ENCODE results near the gene SLC23A2. TPM values are rescaled to one million over a fixed set of nuclear protein-coding genes. Genes with fewer than 3 reads are reported as not detected.

The SLC23A2 gene
- polyA plus RNA-seq, 1 donor from 2014 or later, result 38.3 TPM

DNA sequence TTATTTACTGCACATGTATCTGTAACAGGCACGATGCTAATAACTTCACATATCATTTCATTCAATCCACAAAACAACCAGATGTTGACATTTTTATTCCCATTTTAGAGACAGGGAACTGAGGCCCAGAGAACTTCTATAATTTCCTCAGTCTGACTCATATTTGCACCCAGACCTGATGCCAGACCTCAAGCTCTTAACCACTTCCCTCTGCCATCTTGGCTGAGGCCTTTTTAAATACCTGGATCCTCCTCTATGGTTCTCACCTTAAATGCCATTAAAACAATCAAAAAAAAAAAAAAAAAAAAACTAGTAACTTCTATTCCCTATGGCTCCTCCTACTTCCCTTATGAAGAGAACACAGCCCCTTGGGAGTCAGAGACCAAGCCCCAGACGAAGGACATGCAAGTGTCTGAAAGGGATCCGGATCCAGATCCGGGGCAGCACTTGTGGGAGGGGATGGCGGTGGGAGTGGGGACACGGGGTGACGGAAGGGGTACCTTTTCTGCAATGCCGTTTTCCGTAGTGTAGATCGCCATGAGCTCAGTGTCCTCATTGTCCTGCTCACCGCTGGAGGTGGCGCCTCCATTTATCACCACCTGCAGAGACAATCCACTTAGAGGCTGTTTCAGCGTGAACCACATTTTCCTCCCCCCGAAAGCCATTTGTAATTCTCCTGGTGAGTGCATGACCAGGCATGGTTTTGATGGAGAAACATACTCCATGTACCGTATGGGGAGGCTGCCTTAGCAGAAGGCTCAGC lies 88.7 kb downstream of the SLC23A2 start:
- Histone ChIP-seq H3K9ac (ENCODE audit: low read length) (no peak overlapping the region), H3F3A (ENCODE audit: insufficient read depth, low read length, poor library complexity, severe bottlenecking) (no peaks in the 10 kb centered on the region), H3K4me3 (ENCODE audit: low read length) (no peak overlapping the region), H3K36me3 (ENCODE audit: insufficient read depth, low read length) (no peaks in the 10 kb centered on the region), H3K4me2 (ENCODE audit: low read length) (no peak overlapping the region), H3K9me3 (ENCODE audit: low read length) (no peaks in the 10 kb centered on the region), H3K79me2 (replicated peaks; ENCODE audit: insufficient read depth, low read length) (no peaks in the 10 kb centered on the region), H3K9me2 (ENCODE audit: insufficient read depth, low read length) (no peaks in the 10 kb centered on the region), H3K27me3 (ENCODE audit: insufficient read depth, low read depth, low read length) (no peaks in the 10 kb centered on the region), H4K20me1 (ENCODE audit: insufficient read depth) (no peaks in the 10 kb centered on the region), H3K27ac (ENCODE audit: low read length) (no peak overlapping the region), H2AFZ (ENCODE audit: low read depth, low read length) (no peak overlapping the region)
- TF ChIP-seq, protein P1, sequence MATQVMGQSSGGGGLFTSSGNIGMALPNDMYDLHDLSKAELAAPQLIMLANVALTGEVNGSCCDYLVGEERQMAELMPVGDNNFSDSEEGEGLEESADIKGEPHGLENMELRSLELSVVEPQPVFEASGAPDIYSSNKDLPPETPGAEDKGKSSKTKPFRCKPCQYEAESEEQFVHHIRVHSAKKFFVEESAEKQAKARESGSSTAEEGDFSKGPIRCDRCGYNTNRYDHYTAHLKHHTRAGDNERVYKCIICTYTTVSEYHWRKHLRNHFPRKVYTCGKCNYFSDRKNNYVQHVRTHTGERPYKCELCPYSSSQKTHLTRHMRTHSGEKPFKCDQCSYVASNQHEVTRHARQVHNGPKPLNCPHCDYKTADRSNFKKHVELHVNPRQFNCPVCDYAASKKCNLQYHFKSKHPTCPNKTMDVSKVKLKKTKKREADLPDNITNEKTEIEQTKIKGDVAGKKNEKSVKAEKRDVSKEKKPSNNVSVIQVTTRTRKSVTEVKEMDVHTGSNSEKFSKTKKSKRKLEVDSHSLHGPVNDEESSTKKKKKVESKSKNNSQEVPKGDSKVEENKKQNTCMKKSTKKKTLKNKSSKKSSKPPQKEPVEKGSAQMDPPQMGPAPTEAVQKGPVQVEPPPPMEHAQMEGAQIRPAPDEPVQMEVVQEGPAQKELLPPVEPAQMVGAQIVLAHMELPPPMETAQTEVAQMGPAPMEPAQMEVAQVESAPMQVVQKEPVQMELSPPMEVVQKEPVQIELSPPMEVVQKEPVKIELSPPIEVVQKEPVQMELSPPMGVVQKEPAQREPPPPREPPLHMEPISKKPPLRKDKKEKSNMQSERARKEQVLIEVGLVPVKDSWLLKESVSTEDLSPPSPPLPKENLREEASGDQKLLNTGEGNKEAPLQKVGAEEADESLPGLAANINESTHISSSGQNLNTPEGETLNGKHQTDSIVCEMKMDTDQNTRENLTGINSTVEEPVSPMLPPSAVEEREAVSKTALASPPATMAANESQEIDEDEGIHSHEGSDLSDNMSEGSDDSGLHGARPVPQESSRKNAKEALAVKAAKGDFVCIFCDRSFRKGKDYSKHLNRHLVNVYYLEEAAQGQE (IDR thresholded peaks at IDR 0.05; ENCODE audit: borderline replicate concordance), result no peak
- TF ChIP-seq MXI1 (conservative IDR thresholded peaks at IDR 0.05; ENCODE audit: poor library complexity, severe bottlenecking) (no peak), POLR2AphosphoS5 (IDR thresholded peaks at IDR 0.05) (no peak), EZH2 (IDR thresholded peaks at IDR 0.05; ENCODE audit: borderline replicate concordance, insufficient read depth, low read length, poor library complexity, severe bottlenecking) (no peak), TAF1 (IDR thresholded peaks at IDR 0.05; ENCODE audit: low read depth) (no peak), SMC3 (conservative IDR thresholded peaks at IDR 0.05; ENCODE audit: poor library complexity) (no peak), RAD21 (conservative IDR thresholded peaks at IDR 0.05) (no peak), EP300 (conservative IDR thresholded peaks at IDR 0.05; ENCODE audit: poor library complexity, severe bottlenecking) (no peak)
- TF ChIP-seq, protein P2, sequence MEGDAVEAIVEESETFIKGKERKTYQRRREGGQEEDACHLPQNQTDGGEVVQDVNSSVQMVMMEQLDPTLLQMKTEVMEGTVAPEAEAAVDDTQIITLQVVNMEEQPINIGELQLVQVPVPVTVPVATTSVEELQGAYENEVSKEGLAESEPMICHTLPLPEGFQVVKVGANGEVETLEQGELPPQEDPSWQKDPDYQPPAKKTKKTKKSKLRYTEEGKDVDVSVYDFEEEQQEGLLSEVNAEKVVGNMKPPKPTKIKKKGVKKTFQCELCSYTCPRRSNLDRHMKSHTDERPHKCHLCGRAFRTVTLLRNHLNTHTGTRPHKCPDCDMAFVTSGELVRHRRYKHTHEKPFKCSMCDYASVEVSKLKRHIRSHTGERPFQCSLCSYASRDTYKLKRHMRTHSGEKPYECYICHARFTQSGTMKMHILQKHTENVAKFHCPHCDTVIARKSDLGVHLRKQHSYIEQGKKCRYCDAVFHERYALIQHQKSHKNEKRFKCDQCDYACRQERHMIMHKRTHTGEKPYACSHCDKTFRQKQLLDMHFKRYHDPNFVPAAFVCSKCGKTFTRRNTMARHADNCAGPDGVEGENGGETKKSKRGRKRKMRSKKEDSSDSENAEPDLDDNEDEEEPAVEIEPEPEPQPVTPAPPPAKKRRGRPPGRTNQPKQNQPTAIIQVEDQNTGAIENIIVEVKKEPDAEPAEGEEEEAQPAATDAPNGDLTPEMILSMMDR (IDR thresholded peaks at IDR 0.05; ENCODE audit: poor library complexity, severe bottlenecking), result no peak

DNA sequence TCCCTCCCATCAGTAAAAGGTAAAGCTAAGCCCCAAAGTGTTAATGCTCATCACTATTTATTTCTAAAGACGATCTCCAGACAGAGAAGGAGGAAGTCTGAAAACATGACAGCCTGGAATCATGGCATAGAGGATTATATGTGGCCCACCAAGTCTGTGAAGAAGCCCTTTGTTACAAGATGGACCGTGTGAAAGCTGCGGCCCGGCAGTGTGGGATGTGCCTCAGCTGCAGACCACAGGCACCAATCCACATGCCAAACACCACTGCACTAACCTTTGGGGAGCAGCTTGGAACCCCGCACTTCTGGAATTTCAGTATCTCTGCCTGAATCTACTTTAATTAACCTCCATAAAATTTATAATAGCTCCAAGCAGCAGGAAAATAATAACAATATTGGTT lies 90.4 kb downstream of the SLC23A2 start:
- no peak for TF ChIP-seq SMC3 (conservative IDR thresholded peaks at IDR 0.05; ENCODE audit: poor library complexity)
- TF ChIP-seq MXI1 (conservative IDR thresholded peaks at IDR 0.05; ENCODE audit: poor library complexity, severe bottlenecking), result no peak
- TF ChIP-seq TAF1 (IDR thresholded peaks at IDR 0.05; ENCODE audit: low read depth), result no peak
- TF ChIP-seq, protein P2 (IDR thresholded peaks at IDR 0.05; ENCODE audit: poor library complexity, severe bottlenecking), result no peak
- no peak for TF ChIP-seq EZH2 (IDR thresholded peaks at IDR 0.05; ENCODE audit: borderline replicate concordance, insufficient read depth, low read length, poor library complexity, severe bottlenecking)
- TF ChIP-seq EP300 (conservative IDR thresholded peaks at IDR 0.05; ENCODE audit: poor library complexity, severe bottlenecking), result no peak
- TF ChIP-seq RAD21 (conservative IDR thresholded peaks at IDR 0.05), result no peak
- TF ChIP-seq POLR2AphosphoS5 (IDR thresholded peaks at IDR 0.05), result no peak
- TF ChIP-seq, protein P1 (IDR thresholded peaks at IDR 0.05; ENCODE audit: borderline replicate concordance), result no peak
- Histone ChIP-seq H3K36me3 (ENCODE audit: insufficient read depth, low read length) (no peaks in the 10 kb centered on the region), H3K9ac (ENCODE audit: low read length) (no peak overlapping the region), H3K9me2 (ENCODE audit: insufficient read depth, low read length) (no peaks in the 10 kb centered on the region), H3K4me3 (ENCODE audit: low read length) (no peak overlapping the region), H3F3A (ENCODE audit: insufficient read depth, low read length, poor library complexity, severe bottlenecking) (no peaks in the 10 kb centered on the region), H3K9me3 (ENCODE audit: low read length) (no peaks in the 10 kb centered on the region), H2AFZ (ENCODE audit: low read depth, low read length) (no peak overlapping the region), H3K27me3 (ENCODE audit: insufficient read depth, low read depth, low read length) (no peaks in the 10 kb centered on the region), H3K27ac (ENCODE audit: low read length) (no peak overlapping the region), H3K4me2 (ENCODE audit: low read length) (no peak overlapping the region), H3K79me2 (replicated peaks; ENCODE audit: insufficient read depth, low read length) (no peaks in the 10 kb centered on the region), H4K20me1 (ENCODE audit: insufficient read depth) (no peaks in the 10 kb centered on the region)

Measured in neural cell (in vitro differentiated cells).